Esophagus muscularis mucosa (tissue), 4 donors: ENCODE measurements around the gene HSF4. TPM values are rescaled to one million over a fixed set of nuclear protein-coding genes. Genes with fewer than 3 reads are reported as not detected.

Experiments used
- DNase-seq: peaks from one replicate; pipeline ENCODE4 v3.0.0-alpha.2; 2017; ENCODE audit errors: extremely low spot score
- H3K27ac ChIP-seq, 4 donors: fragments of 200-600 bp; sonication (generic); replicated peaks in 1 of 4; 1 replicate in 3 of 4; 2 replicates in 1 of 4; pipeline ENCODE4 v1.5.1; 2016 to 2019; ENCODE audit warnings: mild to moderate bottlenecking in 1 of 4
- H3K27me3 ChIP-seq, 4 donors: fragments of 200-600 bp; sonication (generic); one replicate each; pipeline versions ENCODE4 v1.5.1 to v1.6.0; 2016 to 2019
- H3K36me3 ChIP-seq, 4 donors: fragments of 200-600 bp; sonication (generic); one replicate each; pipeline ENCODE4 v1.5.1; 2016 to 2019
- H3K4me1 ChIP-seq, 4 donors: fragments of 200-600 bp; sonication (generic); one replicate each; pipeline ENCODE4 v1.5.1; 2016 to 2019
- H3K4me3 ChIP-seq, 4 donors: fragments of 200-600 bp; sonication (generic); 1 replicate in 2 of 4; 2 replicates in 2 of 4; pipeline ENCODE4 v1.5.1; 2016 to 2019; ENCODE audit warnings: mild to moderate bottlenecking in 4 of 4, moderate library complexity in 1 of 4
- H3K9me3 ChIP-seq, 4 donors: fragments of 200-600 bp; sonication (generic); 1 replicate in 3 of 4; 2 replicates in 1 of 4; pipeline ENCODE4 v1.5.1; 2016 to 2019
- CTCF ChIP-seq, 3 experiments: fragments of 200-600 bp in 2 of 3; fragments of 450-650 bp in 1 of 3; sonication (generic) in 2 of 3; IDR thresholded peaks; one replicate each; pipeline ENCODE4 v1.5.1; 2017 to 2019; ENCODE audit warnings: antibody characterized with exemption in 3 of 3, mild to moderate bottlenecking in 2 of 3, moderate library complexity in 1 of 3
- EP300 ChIP-seq: sonication (generic); formaldehyde crosslinking; IDR thresholded peaks from one replicate; pipeline ENCODE4 v1.6.1; 2017; ENCODE audit warnings: antibody characterized with exemption
- POLR2A ChIP-seq: fragments of 450-650 bp; IDR thresholded peaks from one replicate; pipeline ENCODE4 v1.6.1; 2017; ENCODE audit warnings: antibody characterized with exemption, moderate library complexity, mild to moderate bottlenecking, low read depth
- POLR2AphosphoS5 ChIP-seq, 2 donors: sonication (generic); formaldehyde crosslinking; IDR thresholded peaks; one replicate each; pipeline ENCODE4 v1.6.1; 2017; ENCODE audit warnings: antibody characterized with exemption in 2 of 2
- WGBS: methylation state at CpG from one replicate; pipeline ENCODE4 v1.1.5; 2018; 5-methylcytosine and 5-hydroxymethylcytosine counted together
- intact Hi-C: fragments of 100-400 bp; cut with DNase I; formaldehyde crosslinking; loops from one replicate; pipeline ENCODE4 v1.15.1; 2023
- total RNA-seq, 4 donors: library from RNA; depleted of rRNA; stranded (reverse); fragments of >200 nt; gene quantifications; one replicate each; pipeline versions ENCODE4 v1.1.0 to v1.2.1, GENCODE V29; 2016

Gene HSF4
- total RNA-seq, 4 donors from 2014 or later = 27.3 to 61.9 (median 41.1) TPM

GRCh38 chr16:67154578-67155294 is 9.8 kb upstream of the HSF4 start:
- TF ChIP-seq POLR2A (no peak), CTCF (IDR thresholded peaks at IDR 0.05) (no peak), POLR2AphosphoS5 (IDR thresholded peaks at IDR 0.05) (no peak), EP300 (no peak)
- WGBS = no CpG with 5 or more reads among the region's 61 CpGs
- no peak overlapping the region for H3K27ac ChIP-seq
- H3K4me3 ChIP-seq = peak overlapping the region; percentile 25 to 40 (median 32)
- H3K36me3 ChIP-seq = peaks cover 0 to 2% (median 0%) of the 10 kb centered on the region in 4 donors
- no peaks in the 10 kb centered on the region for H3K27me3 ChIP-seq
- intact Hi-C loops = loop anchor here (5.0 kb wide), 2 partner anchors 137 to 257 kb away; no protein-coding TSS in a partner anchor
- no peak for DNase-seq
- H3K4me1 ChIP-seq = peaks cover 28 to 49% (median 46%) of the 10 kb centered on the region in 4 donors
- H3K9me3 ChIP-seq = no peaks in the 10 kb centered on the region

- WGBS = 48% methylated on average over 14 of the region's 74 CpGs
- DNase-seq = no peak
- Histone ChIP-seq H3K36me3 (no peaks in the 10 kb centered on the region), H3K27ac (no peak overlapping the region), H3K4me1 (peaks cover 32 to 48% (median 44%) of the 10 kb centered on the region in 4 donors), H3K9me3 (no peaks in the 10 kb centered on the region), H3K27me3 (no peaks in the 10 kb centered on the region), H3K4me3 (peak overlapping the region; percentile 25 to 40 (median 32))
- TF ChIP-seq CTCF (IDR thresholded peaks at IDR 0.05) = peak; percentile 98 to 99 (median 98)
- no peak for TF ChIP-seq EP300
- peak in 1 of 2 donors; percentile 19 for TF ChIP-seq POLR2AphosphoS5 (IDR thresholded peaks at IDR 0.05)
- no peak for TF ChIP-seq POLR2A
- intact Hi-C loops = loop anchor here (1.0 to 5.0 kb wide), 3 partner anchors 138 to 258 kb away; no protein-coding TSS in a partner anchor
Observed at GRCh38 chr16:67155295-67156142, 9.0 kb upstream of the HSF4 start.

GRCh38 chr16:67156143-67156844 is 8.3 kb upstream of the HSF4 start:
- TF ChIP-seq POLR2AphosphoS5 (IDR thresholded peaks at IDR 0.05) (no peak), CTCF (IDR thresholded peaks at IDR 0.05) (no peak), EP300 (no peak), POLR2A (no peak)
- no peaks in the 10 kb centered on the region for H3K36me3 ChIP-seq
- H3K9me3 ChIP-seq = no peaks in the 10 kb centered on the region
- no peaks in the 10 kb centered on the region for H3K27me3 ChIP-seq
- WGBS = 74% methylated on average over 15 of the region's 15 CpGs
- no peak overlapping the region for H3K4me3 ChIP-seq
- no peak overlapping the region for H3K27ac ChIP-seq
- DNase-seq = no peak
- H3K4me1 ChIP-seq = peaks cover 34 to 47% (median 43%) of the 10 kb centered on the region in 4 donors
- intact Hi-C loops = loop anchor here (1.0 to 5.0 kb wide), 3 partner anchors 139 to 259 kb away; no protein-coding TSS in a partner anchor

GRCh38 chr16:67157106-67157748 is 7.3 kb upstream of the HSF4 start:
- Histone ChIP-seq H3K36me3 (no peaks in the 10 kb centered on the region), H3K4me1 (peaks cover 42 to 52% (median 47%) of the 10 kb centered on the region in 4 donors), H3K4me3 (no peak overlapping the region), H3K27ac (no peak overlapping the region), H3K9me3 (no peaks in the 10 kb centered on the region), H3K27me3 (no peaks in the 10 kb centered on the region)
- WGBS = 66% methylated on average over 7 of the region's 7 CpGs
- TF ChIP-seq POLR2AphosphoS5 (IDR thresholded peaks at IDR 0.05) = no peak
- DNase-seq = no peak
- intact Hi-C loops = loop anchor here (5.0 kb wide), 2 partner anchors 140 to 260 kb away; no protein-coding TSS in a partner anchor
